Sigmoid colon (tissue), 7 donors: Measurements from ENCODE around the gene OPRD1. TPM values are rescaled to one million over a fixed set of nuclear protein-coding genes. Genes with fewer than 3 reads are reported as not detected.
"Not testable (repeated sequence)": the region's sequence is repeated elsewhere in the genome, so short reads cannot be mapped to it uniquely, and the experiment has no call there.

ENCODE experiments used
- DNase-seq: peaks from one replicate; pipeline ENCODE4 v3.0.0-alpha.2; 2019
- H3K27ac ChIP-seq, 4 donors: fragments of 200-600 bp; sonication (generic); one replicate each; pipeline ENCODE4 v1.5.1; 2016 to 2019; ENCODE audit warnings: mild to moderate bottlenecking in 1 of 4
- H3K27me3 ChIP-seq, 3 donors: fragments of 200-600 bp; sonication (generic); one replicate each; pipeline ENCODE4 v1.5.1; 2019; ENCODE audit warnings: mild to moderate bottlenecking in 1 of 3
- H3K36me3 ChIP-seq, 4 donors: fragments of 200-600 bp; sonication (generic); one replicate each; pipeline ENCODE4 v1.5.1; 2016 to 2019
- H3K4me1 ChIP-seq, 4 donors: fragments of 200-600 bp; sonication (generic); one replicate each; pipeline ENCODE4 v1.5.1; 2017 to 2019
- H3K4me3 ChIP-seq, 4 donors: fragments of 200-600 bp; sonication (generic); one replicate each; pipeline ENCODE4 v1.5.1; 2017 to 2019; ENCODE audit warnings: mild to moderate bottlenecking in 2 of 4, moderate library complexity in 1 of 4
- H3K9me3 ChIP-seq, 4 donors: fragments of 200-600 bp in 3 of 4; sonication (generic) in 3 of 4; one replicate each; pipeline versions ENCODE4 v1.5.1 to v1.6.1; 2013 to 2019
- CTCF ChIP-seq, 4 experiments: fragments of 450-650 bp in 3 of 4; fragments of 200-600 bp in 1 of 4; IDR thresholded peaks; one replicate each; pipeline ENCODE4 v1.5.1; 2016 to 2019; ENCODE audit warnings: antibody characterized with exemption in 4 of 4, mild to moderate bottlenecking in 3 of 4, moderate library complexity in 2 of 4
- EP300 ChIP-seq, 4 donors: sonication (generic); formaldehyde crosslinking; IDR thresholded peaks; one replicate each; pipeline ENCODE4 v1.6.1; 2017; ENCODE audit warnings: antibody characterized with exemption in 4 of 4
- POLR2A ChIP-seq, 2 donors: fragments of 450-650 bp; IDR thresholded peaks; one replicate each; pipeline ENCODE4 v1.6.1; 2016; ENCODE audit warnings: antibody characterized with exemption in 2 of 2, mild to moderate bottlenecking in 2 of 2, moderate library complexity in 2 of 2
- POLR2AphosphoS5 ChIP-seq, 4 donors: sonication (generic); formaldehyde crosslinking; IDR thresholded peaks; one replicate each; pipeline ENCODE4 v1.6.1; 2017; ENCODE audit warnings: antibody characterized with exemption in 4 of 4
- WGBS, 2 donors: extraction: QIAGEN DNeasy Blood & Tissue Kit; methylation state at CpG; one replicate each; pipeline ENCODE4 v1.1.7; 2013; 5-methylcytosine and 5-hydroxymethylcytosine counted together
- intact Hi-C: fragments of 100-400 bp; cut with DNase I; formaldehyde crosslinking; loops from one replicate; pipeline ENCODE4 v1.15.1; 2023
- polyA plus RNA-seq, 3 donors: library from polyadenylated mRNA; stranded (reverse); fragments of 200-250 nt; gene quantifications; one replicate each; pipeline ENCODE4 v1.2.3, GENCODE V29; 2013
- total RNA-seq, 4 donors: library from RNA; depleted of rRNA; stranded (reverse); fragments of >200 nt; gene quantifications; one replicate each; pipeline ENCODE4 v1.1.0, GENCODE V29; 2016
- donor health status: healthy with polysubstance abuse.
- donor health status: Bipolar disorder and iron deficiency.
- donor health status: healthy.

Gene OPRD1
- total RNA-seq (1 to 10 TPM in 1 of 4 donors, under 1 TPM in 3; under 0.01 to 1.8 (median 0.69) TPM), polyA plus RNA-seq (under 1 TPM in 2 of 3 donors, not detected in 1; under 0.01 to 0.31 TPM)

DNA sequence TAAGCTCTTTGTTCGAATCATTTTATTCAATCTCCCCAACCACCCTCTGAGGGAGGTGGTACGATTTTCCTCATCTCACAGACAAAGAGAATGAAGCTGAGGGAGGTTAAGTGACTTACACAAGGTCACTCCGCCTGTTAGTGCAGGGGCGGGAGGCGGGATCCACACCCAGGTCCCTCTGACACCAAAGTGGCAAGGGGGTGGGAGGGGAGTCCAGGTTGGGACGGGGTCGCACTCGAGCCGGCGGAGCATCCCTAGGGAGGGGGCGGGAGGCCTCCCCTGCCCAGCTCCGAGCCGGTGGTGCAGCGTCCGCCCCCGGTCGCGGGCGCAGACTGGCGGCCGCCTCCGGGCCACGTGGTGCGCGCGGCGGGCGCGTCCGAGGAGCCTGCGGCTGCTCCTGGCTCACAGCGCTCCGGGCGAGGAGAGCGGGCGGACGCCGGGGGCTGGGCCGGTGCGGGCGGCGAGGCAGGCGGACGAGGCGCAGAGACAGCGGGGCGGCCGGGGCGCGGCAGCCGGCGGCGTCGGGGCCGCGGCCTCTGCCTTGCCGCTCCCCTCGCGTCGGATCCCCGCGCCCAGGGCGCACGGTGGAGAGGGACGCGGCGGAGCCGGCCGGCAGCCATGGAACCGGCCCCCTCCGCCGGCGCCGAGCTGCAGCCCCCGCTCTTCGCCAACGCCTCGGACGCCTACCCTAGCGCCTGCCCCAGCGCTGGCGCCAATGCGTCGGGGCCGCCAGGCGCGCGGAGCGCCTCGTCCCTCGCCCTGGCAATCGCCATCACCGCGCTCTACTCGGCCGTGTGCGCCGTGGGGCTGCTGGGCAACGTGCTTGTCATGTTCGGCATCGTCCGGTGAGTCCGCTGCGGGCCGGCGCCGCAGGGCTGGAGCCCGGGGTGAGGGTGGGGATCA lies at the start of gene OPRD1:
Gene OPRD1, plus strand, starts transcription at position 405 of the 903 bp plus-strand sequence. Its CDS starts 214 bp downstream, at position 619.
- TF ChIP-seq EP300 (IDR thresholded peaks at IDR 0.05) (no peak), POLR2AphosphoS5 (IDR thresholded peaks at IDR 0.05) (no peak), POLR2A (IDR thresholded peaks at IDR 0.05) (no peak), CTCF (IDR thresholded peaks at IDR 0.05) (no peak)
- intact Hi-C loops, result no loop called here
- Histone ChIP-seq H3K27ac (no peak within 1 kb of the TSS), H3K9me3 (no peaks in the 10 kb centered on the region), H3K4me3 (no peak within 1 kb of the TSS), H3K36me3 (no peaks in the 10 kb centered on the region), H3K27me3 (peaks cover 9 to 73% (median 34%) of the 10 kb centered on the region in 3 donors), H3K4me1 (peaks cover 0 to 6% (median 1%) of the 10 kb centered on the region in 4 donors)
- DNase-seq, result no peak
- 3 to 4% methylated on average over 108 of the region's 108 CpGs for WGBS, 2 donors

GRCh38 chr1:28766532-28767183 lies 45.3 kb upstream of the OPRD1 start:
- 86 to 94% methylated on average over 2 of the region's 2 CpGs for WGBS, 2 donors
- H3K27me3 ChIP-seq, result no peaks in the 10 kb centered on the region
- H3K27ac ChIP-seq, result no peak overlapping the region
- no peak for DNase-seq
- H3K4me3 ChIP-seq, result no peak overlapping the region
- intact Hi-C loops, result no loop called here
- H3K4me1 ChIP-seq, result peaks cover 0 to 20% (median 4%) of the 10 kb centered on the region in 4 donors
- TF ChIP-seq CTCF (IDR thresholded peaks at IDR 0.05) (no peak), POLR2AphosphoS5 (IDR thresholded peaks at IDR 0.05) (no peak), EP300 (IDR thresholded peaks at IDR 0.05) (no peak), POLR2A (IDR thresholded peaks at IDR 0.05) (no peak)
- peaks cover 0 to 38% (median 11%) of the 10 kb centered on the region in 4 donors for H3K36me3 ChIP-seq
- no peaks in the 10 kb centered on the region for H3K9me3 ChIP-seq

GRCh38 chr1:28770601-28771165 lies 41.3 kb upstream of the OPRD1 start:
- Histone ChIP-seq H3K27ac (no peak overlapping the region), H3K36me3 (peaks cover 0 to 49% (median 8%) of the 10 kb centered on the region in 4 donors)

DNA sequence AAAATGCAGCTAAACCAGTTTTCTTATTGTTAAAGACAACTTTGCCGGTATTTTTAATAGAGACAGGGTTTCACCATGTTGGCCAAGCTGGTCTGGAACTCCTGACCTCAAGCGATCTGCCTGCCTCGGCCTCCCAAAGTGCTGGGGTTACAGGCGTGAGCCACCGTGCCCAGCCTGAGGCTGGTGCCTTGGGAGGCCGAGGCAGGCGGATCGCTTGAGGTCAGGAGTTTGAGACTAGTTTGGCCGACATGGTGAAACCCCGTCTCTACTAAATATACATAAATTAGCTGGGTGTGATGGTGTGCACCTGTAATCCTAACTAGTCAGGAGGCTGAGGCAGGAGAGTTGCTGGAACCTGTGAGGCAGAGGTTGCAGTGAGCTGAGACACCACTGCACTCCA lies 40.0 kb upstream of the OPRD1 start:
- H3K4me1 ChIP-seq, result peaks cover 0 to 17% (median 12%) of the 10 kb centered on the region in 4 donors
- H3K4me3 ChIP-seq, H3K27ac ChIP-seq, H3K27me3 ChIP-seq, intact Hi-C loops, H3K9me3 ChIP-seq: not testable (repeated sequence)
- DNase-seq, result peak; percentile 15
- H3K36me3 ChIP-seq, result peaks cover 0 to 39% (median 6%) of the 10 kb centered on the region in 4 donors
- WGBS, 2 donors, result 94% methylated on average over 10 of the region's 10 CpGs

More at GRCh38 chr1:28770601-28771165, 41.3 kb upstream of the OPRD1 start:
- intact Hi-C loops, result no loop called here
- DNase-seq, result no peak
- no peak overlapping the region for H3K4me3 ChIP-seq
- 94 to 95% methylated on average over 3 of the region's 3 CpGs for WGBS, 2 donors
- TF ChIP-seq CTCF (IDR thresholded peaks at IDR 0.05) (no peak), EP300 (IDR thresholded peaks at IDR 0.05) (no peak), POLR2AphosphoS5 (IDR thresholded peaks at IDR 0.05) (no peak), POLR2A (IDR thresholded peaks at IDR 0.05) (no peak)
- H3K9me3 ChIP-seq, result no peaks in the 10 kb centered on the region
- H3K4me1 ChIP-seq, result peaks cover 0 to 14% (median 12%) of the 10 kb centered on the region in 4 donors
- no peaks in the 10 kb centered on the region for H3K27me3 ChIP-seq

- H3K36me3 ChIP-seq, result peaks cover 0 to 39% (median 6%) of the 10 kb centered on the region in 4 donors
- DNase-seq, result peak; percentile 11
- peaks cover 0 to 17% (median 12%) of the 10 kb centered on the region in 4 donors for H3K4me1 ChIP-seq
- WGBS, 2 donors, result 87 to 95% methylated on average over 3 of the region's 3 CpGs
- H3K4me3 ChIP-seq, result no peak overlapping the region
- H3K27ac ChIP-seq, result no peak overlapping the region
- intact Hi-C loops, result no loop called here
- H3K27me3 ChIP-seq, result no peaks in the 10 kb centered on the region
- H3K9me3 ChIP-seq, result no peaks in the 10 kb centered on the region
- no peak for TF ChIP-seq EP300 (IDR thresholded peaks at IDR 0.05)
- TF ChIP-seq POLR2AphosphoS5 (IDR thresholded peaks at IDR 0.05), result no peak
- no peak for TF ChIP-seq CTCF (IDR thresholded peaks at IDR 0.05)
- no peak for TF ChIP-seq POLR2A (IDR thresholded peaks at IDR 0.05)
Observed at GRCh38 chr1:28773105-28773504, 38.9 kb upstream of the OPRD1 start.
